Thoracic aorta (tissue), 2 donors: ENCODE measurements around the gene SLC35B2. TPM values are rescaled to one million over a fixed set of nuclear protein-coding genes. Genes with fewer than 3 reads are reported as not detected.
A peak's percentile ranks its signal among the peaks of the same experiment; 100 is the strongest.

ENCODE experiments used
- ATAC-seq: fragments of 150-250 bp; one replicate; pipeline ENCODE4 v1.8.0; 2017; ENCODE audit warnings: low read depth; ENCODE audit not compliant: insufficient number of reproducible peaks, low FRiP score
- DNase-seq: peaks from one replicate; pipeline ENCODE4 v3.0.0-alpha.2; 2020; ENCODE audit warnings: low spot score
- H3K27ac ChIP-seq, 2 donors: fragments of 200-600 bp; sonication (generic); 1 replicate in 1 of 2; 2 replicates in 1 of 2; pipeline ENCODE4 v1.5.1; 2016; ENCODE audit warnings: mild to moderate bottlenecking in 2 of 2, moderate library complexity in 2 of 2
- H3K27me3 ChIP-seq: fragments of 200-600 bp; sonication (generic); replicated peaks from 2 replicates; pipeline ENCODE4 v1.6.0; 2016; ENCODE audit warnings: mild to moderate bottlenecking; ENCODE audit not compliant: insufficient read depth
- H3K36me3 ChIP-seq: fragments of 200-600 bp; sonication (generic); one replicate; pipeline ENCODE4 v1.5.1; 2016
- H3K4me1 ChIP-seq, 2 donors: fragments of 200-600 bp; sonication (generic); 1 replicate in 1 of 2; 2 replicates in 1 of 2; pipeline versions ENCODE4 v1.5.1 to v1.6.0; 2016; ENCODE audit warnings: low read depth in 2 of 2, mild to moderate bottlenecking in 1 of 2; ENCODE audit not compliant: control insufficient read depth in 1 of 2
- H3K4me3 ChIP-seq: fragments of 200-600 bp; sonication (generic); 2 replicates; pipeline ENCODE4 v1.5.1; 2016; ENCODE audit warnings: mild to moderate bottlenecking
- H3K9me3 ChIP-seq: fragments of 200-600 bp; sonication (generic); 2 replicates; pipeline ENCODE4 v1.5.1; 2016
- total RNA-seq, 2 donors: library from RNA; depleted of rRNA; stranded (reverse); fragments of >200 nt; gene quantifications; one replicate each; pipeline versions ENCODE4 v1.1.0 to v1.2.3, GENCODE V29; 2016
- TF ChIP-seq, protein P1 (sequence below): fragments of 200-600 bp; sonication (generic); IDR thresholded peaks from one replicate; pipeline ENCODE4 v1.5.1; 2019; ENCODE audit warnings: antibody characterized with exemption

Gene SLC35B2
- total RNA-seq, 2 donors from 2014 or later = 19.9 to 33.3 TPM

DNA sequence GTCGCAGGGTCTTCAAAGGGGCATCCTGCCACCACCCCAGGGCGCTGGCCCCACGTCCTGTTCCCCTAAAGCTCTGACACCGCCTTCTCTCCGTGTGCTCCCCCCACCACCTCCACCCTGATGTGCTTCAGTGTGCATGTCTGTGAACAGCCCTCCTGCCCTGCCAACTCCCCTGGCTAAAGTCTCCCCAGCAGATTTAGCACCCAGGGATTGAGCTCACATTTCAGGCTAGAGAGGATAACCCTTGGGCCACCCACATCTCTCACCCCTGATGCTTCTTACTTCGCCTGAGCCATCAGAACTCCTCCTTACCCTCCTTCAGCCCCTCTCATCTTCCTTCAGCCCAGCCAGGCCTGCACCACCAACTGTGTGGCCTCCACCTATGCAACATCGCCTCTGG is 20.4 kb upstream of the SLC35B2 start:
- no peaks in the 10 kb centered on the region for H3K9me3 ChIP-seq
- DNase-seq (no peak), ATAC-seq (no peak)
- H3K27me3 ChIP-seq = no peaks in the 10 kb centered on the region
- no peaks in the 10 kb centered on the region for H3K36me3 ChIP-seq
- peaks cover 0 to 11% of the 10 kb centered on the region in 2 donors for H3K4me1 ChIP-seq
- H3K4me3 ChIP-seq = no peak overlapping the region
- no peak overlapping the region for H3K27ac ChIP-seq
- TF ChIP-seq, protein P1, sequence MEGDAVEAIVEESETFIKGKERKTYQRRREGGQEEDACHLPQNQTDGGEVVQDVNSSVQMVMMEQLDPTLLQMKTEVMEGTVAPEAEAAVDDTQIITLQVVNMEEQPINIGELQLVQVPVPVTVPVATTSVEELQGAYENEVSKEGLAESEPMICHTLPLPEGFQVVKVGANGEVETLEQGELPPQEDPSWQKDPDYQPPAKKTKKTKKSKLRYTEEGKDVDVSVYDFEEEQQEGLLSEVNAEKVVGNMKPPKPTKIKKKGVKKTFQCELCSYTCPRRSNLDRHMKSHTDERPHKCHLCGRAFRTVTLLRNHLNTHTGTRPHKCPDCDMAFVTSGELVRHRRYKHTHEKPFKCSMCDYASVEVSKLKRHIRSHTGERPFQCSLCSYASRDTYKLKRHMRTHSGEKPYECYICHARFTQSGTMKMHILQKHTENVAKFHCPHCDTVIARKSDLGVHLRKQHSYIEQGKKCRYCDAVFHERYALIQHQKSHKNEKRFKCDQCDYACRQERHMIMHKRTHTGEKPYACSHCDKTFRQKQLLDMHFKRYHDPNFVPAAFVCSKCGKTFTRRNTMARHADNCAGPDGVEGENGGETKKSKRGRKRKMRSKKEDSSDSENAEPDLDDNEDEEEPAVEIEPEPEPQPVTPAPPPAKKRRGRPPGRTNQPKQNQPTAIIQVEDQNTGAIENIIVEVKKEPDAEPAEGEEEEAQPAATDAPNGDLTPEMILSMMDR = no peak

DNA sequence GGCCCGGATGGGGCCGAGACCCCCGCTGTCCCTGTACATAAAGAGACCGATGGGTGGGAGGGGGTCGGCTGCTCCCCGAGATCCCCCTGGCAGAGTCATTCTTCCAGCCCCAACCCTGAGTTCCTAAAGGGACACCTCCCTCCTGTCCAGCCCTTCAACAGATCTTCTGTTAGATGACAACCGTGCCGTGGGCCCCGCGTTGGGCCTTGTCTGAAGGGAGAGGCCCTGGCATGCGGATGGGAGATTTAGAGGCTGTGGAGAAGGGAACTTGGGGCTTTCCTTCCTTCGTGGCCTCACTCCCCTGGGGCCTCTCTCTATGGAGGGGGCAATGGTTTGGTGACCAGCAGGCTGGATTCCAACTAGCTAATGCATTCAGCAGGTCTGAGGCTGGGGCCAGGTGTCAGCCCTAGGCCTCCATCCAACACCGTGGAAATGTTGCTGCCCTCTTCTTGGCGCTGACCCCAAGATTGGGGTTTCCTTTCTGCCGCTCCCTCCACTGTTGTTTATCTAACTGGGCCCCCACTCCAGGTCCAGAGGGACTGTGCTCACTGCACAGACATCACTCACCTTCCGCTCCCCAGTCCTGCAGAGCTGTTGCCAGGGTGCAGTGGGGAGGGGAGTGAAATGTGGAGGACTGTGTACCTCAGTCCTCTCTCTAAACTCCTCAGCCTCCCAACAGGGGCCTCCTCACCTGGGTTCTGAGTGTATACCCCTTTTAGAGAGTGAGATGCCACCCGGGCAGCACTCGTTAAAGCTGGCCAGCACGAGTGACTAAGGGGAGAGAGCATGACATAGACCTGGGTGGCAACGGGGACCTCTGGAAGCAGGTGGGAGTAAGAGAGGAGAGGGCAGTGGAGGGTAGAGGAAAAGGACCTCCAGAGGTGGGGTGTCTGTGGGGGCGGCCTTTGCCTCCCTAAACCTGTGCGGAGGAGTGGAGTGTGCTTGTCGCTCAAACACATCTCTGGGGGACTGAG is 19.6 kb upstream of the SLC35B2 start:
- no peak for DNase-seq
- Histone ChIP-seq H3K27ac (no peak overlapping the region), H3K9me3 (no peaks in the 10 kb centered on the region), H3K36me3 (no peaks in the 10 kb centered on the region), H3K27me3 (no peaks in the 10 kb centered on the region), H3K4me1 (peaks cover 0 to 14% of the 10 kb centered on the region in 2 donors), H3K4me3 (no peak overlapping the region)
- TF ChIP-seq, protein P1 = no peak
- no peak for ATAC-seq

DNA sequence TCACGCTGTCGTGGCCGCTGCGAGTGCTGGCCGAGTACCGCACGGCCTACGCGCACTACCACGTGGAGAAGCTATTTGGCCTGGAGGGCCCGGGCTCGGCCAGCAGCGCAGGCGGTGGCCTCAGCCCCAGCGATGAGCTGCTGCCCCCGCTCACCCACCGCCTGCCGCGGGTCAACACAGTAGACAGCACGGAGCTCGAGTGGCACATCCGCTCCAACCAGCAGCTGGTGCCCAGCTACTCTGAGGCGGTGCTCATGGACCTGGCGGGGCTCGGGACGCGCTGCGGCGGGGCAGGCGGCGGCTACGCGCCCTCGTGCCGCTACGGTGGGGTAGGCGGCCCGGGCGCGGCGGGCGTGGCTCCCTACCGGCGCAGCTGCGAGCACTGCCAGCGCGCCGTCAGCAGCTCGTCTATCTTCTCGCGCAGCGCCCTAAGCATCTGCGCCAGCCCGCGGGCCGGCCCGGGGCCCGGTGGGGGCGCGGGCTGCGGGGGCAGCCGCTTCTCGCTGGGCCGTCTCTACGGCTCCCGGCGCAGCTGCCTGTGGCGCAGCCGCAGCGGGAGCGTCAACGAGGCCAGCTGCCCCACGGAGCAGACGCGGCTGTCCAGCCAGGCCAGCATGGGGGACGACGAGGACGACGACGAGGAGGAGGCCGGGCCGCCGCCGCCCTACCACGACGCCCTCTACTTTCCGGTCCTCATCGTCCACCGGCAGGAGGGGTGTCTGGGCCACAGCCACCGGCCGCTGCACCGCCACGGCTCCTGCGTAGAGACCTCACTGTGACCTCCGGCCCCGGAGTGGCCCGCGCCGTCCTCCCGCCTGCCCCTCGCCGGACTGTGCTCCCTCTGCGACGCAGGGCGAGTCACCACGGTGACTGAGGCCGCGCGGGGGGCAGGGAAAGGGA is 18.7 kb upstream of the SLC35B2 start:
- H3K9me3 ChIP-seq = no peaks in the 10 kb centered on the region
- peak overlapping the region; percentile 64 for H3K4me3 ChIP-seq

DNA sequence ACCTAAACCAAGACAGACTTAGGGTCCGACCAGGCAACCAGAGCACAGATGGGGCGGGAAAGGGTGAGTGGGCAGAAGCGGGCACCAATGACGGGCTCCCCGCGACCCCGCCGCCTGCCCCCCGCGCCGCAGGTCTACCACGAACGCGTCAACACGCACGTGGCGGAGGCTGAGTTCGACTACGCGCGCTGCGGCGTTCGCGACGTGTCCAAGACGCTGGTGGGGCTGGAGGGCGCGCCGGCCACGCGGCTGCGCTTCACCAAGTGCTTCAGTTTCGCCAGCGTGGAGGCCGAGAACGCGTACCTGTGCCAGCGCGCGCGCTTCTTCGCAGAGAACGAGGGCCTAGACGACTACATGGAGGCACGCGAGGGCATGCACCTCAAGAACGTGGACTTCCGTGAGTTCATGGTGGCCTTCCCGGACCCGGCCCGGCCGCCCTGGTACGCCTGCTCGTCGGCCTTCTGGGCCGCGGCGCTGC is 18.0 kb upstream of the SLC35B2 start:
- Histone ChIP-seq H3K36me3 (no peaks in the 10 kb centered on the region), H3K27me3 (no peaks in the 10 kb centered on the region), H3K4me1 (peaks cover 0 to 15% of the 10 kb centered on the region in 2 donors), H3K4me3 (peak overlapping the region; percentile 64), H3K9me3 (no peaks in the 10 kb centered on the region), H3K27ac (no peak overlapping the region)
- DNase-seq = no peak
- TF ChIP-seq, protein P1 = no peak
- ATAC-seq = no peak

More for the DNA sequence above, 18.7 kb upstream of the SLC35B2 start:
- no peaks in the 10 kb centered on the region for H3K36me3 ChIP-seq
- H3K27me3 ChIP-seq = no peaks in the 10 kb centered on the region
- ATAC-seq = no peak
- peaks cover 0 to 15% of the 10 kb centered on the region in 2 donors for H3K4me1 ChIP-seq
- TF ChIP-seq, protein P1 = no peak
- no peak overlapping the region for H3K27ac ChIP-seq
- no peak for DNase-seq
